ENCODE results near the gene RIN2.

GRCh38 chr20:19746396-19746795 lies 11.7 kb upstream of the RIN2 start:
- TF ChIP-seq POLR2A (IDR thresholded peaks at IDR 0.05) (no peak), CTCF (IDR thresholded peaks at IDR 0.05) (no peak)

Data from thyroid gland (tissue), 4 donors.